NCI-H1105 (cell line): ENCODE results near the gene PHF14.

Source experiments
- DNase-seq: peaks from one replicate; lab custom pipeline; 2025; lab: John Stamatoyannopoulos, UW

Gene PHF14

GRCh38 chr7:11120068-11120664 lies 146.5 kb downstream of the PHF14 start:
- DNase-seq, result no peak

- no peak for DNase-seq
Observed at GRCh38 chr7:11120675-11121220, 147.1 kb downstream of the PHF14 start.

- DNase-seq, result no peak
Observed at GRCh38 chr7:11124856-11125559, 151.3 kb downstream of the PHF14 start.

- no peak for DNase-seq
Observed at GRCh38 chr7:11127114-11127785, 153.6 kb downstream of the PHF14 start.

- DNase-seq, result no peak
Observed at GRCh38 chr7:11127988-11128387, 154.3 kb downstream of the PHF14 start.

- DNase-seq, result no peak
Observed at GRCh38 chr7:11128498-11128897, 154.8 kb downstream of the PHF14 start.

GRCh38 chr7:11130012-11130411 lies 156.3 kb downstream of the PHF14 start:
- DNase-seq, result no peak

- no peak for DNase-seq
Observed at GRCh38 chr7:11130601-11131000, 156.9 kb downstream of the PHF14 start.

- DNase-seq, result no peak
Observed at GRCh38 chr7:11133436-11133959, 159.8 kb downstream of the PHF14 start.

GRCh38 chr7:11135573-11135972 lies 161.9 kb downstream of the PHF14 start:
- DNase-seq, result no peak

- no peak for DNase-seq
Observed at GRCh38 chr7:11141541-11141940, 167.9 kb downstream of the PHF14 start.

GRCh38 chr7:11153694-11154093 lies 180.0 kb downstream of the PHF14 start:
- DNase-seq, result no peak

- DNase-seq, result no peak
Observed at GRCh38 chr7:11155883-11156282, 182.2 kb downstream of the PHF14 start.

GRCh38 chr7:11161499-11161898 lies 187.8 kb downstream of the PHF14 start:
- no peak for DNase-seq

- no peak for DNase-seq
Observed at GRCh38 chr7:11163220-11163619, 189.5 kb downstream of the PHF14 start.

- DNase-seq, result no peak
Observed at GRCh38 chr7:11166051-11166450, 192.4 kb downstream of the PHF14 start.

- DNase-seq, result peak; percentile 26
Observed at GRCh38 chr7:11168650-11169170, 195.0 kb downstream of the PHF14 start.

GRCh38 chr7:11170175-11170574 lies 196.5 kb downstream of the PHF14 start:
- DNase-seq, result peak; percentile 24

- no peak for DNase-seq
Observed at GRCh38 chr7:11170863-11171568, 197.3 kb downstream of the PHF14 start.

GRCh38 chr7:11171569-11172192 lies 198.0 kb downstream of the PHF14 start:
- no peak for DNase-seq

GRCh38 chr7:11172835-11173234 lies 199.2 kb downstream of the PHF14 start:
- DNase-seq, result no peak
